ENCODE data around the gene LRRC53.

The LRRC53 gene

DNA sequence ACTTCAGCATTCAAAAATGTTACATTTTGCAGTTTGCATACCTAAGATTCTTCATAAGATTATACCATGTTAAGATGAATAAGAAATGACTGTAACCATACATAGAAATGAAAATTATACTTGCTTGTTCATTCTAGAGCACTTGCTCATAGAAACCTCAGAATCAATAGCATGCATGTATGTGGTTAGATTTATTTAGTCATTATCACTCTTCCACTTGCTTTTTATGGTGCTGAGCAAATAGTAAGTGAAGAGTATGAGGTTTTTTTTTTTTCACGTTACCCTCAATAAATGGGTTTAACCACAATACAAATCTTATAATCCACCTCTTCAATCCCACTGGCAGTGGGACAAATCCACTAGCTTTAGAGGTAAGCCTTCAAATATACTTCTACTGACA lies 84.7 kb downstream of the LRRC53 start:
- H3K4me3 ChIP-seq, result no peak overlapping the region
- TF ChIP-seq, protein P1, sequence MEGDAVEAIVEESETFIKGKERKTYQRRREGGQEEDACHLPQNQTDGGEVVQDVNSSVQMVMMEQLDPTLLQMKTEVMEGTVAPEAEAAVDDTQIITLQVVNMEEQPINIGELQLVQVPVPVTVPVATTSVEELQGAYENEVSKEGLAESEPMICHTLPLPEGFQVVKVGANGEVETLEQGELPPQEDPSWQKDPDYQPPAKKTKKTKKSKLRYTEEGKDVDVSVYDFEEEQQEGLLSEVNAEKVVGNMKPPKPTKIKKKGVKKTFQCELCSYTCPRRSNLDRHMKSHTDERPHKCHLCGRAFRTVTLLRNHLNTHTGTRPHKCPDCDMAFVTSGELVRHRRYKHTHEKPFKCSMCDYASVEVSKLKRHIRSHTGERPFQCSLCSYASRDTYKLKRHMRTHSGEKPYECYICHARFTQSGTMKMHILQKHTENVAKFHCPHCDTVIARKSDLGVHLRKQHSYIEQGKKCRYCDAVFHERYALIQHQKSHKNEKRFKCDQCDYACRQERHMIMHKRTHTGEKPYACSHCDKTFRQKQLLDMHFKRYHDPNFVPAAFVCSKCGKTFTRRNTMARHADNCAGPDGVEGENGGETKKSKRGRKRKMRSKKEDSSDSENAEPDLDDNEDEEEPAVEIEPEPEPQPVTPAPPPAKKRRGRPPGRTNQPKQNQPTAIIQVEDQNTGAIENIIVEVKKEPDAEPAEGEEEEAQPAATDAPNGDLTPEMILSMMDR (IDR thresholded peaks at IDR 0.05), result no peak
- no peak overlapping the region for H3K27ac ChIP-seq
- DNase-seq (ENCODE audit: low spot score), result no peak

- Histone ChIP-seq H3K4me3 (peak overlapping the region; percentile 46), H3K27ac (peak overlapping the region in 1 of 2 donors; percentile 44)
- no peak for DNase-seq (ENCODE audit: low spot score)
- TF ChIP-seq, protein P1 (IDR thresholded peaks at IDR 0.05), result no peak
Measured at GRCh38 chr1:74426208-74426937, 86.0 kb downstream of the LRRC53 start.

- Histone ChIP-seq H3K4me3 (peak overlapping the region; percentile 46), H3K27ac (peak overlapping the region; percentile 44 to 52)
- TF ChIP-seq, protein P1 (IDR thresholded peaks at IDR 0.05), result no peak
- DNase-seq (ENCODE audit: low spot score), result no peak
Measured at GRCh38 chr1:74425676-74426075, 86.7 kb downstream of the LRRC53 start.

DNA sequence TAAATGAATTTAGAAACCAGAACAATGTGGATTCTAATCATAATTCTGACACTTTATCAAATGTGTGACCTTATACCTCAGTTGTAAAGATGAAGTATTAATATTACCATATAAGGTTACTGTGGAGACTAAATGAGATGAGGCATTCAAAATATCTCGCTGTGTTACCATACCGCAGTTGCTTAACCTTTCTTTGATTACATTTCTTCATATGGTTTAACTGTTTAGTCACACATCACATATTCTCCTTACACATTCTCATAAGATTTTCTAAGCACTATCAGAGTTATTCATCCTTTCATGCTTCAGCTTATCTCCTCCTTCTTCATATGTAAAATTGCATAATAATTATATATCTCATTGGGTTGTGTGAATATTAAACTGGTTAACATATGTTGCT lies 88.9 kb downstream of the LRRC53 start:
- H3K27ac ChIP-seq, result no peak overlapping the region
- H3K4me3 ChIP-seq, result no peak overlapping the region
- no peak for DNase-seq (ENCODE audit: low spot score)
- TF ChIP-seq, protein P1 (IDR thresholded peaks at IDR 0.05), result no peak

GRCh38 chr1:74422421-74423292 lies 89.8 kb downstream of the LRRC53 start:
- Histone ChIP-seq H3K4me3 (no peak overlapping the region), H3K27ac (no peak overlapping the region)
- no peak for DNase-seq (ENCODE audit: low spot score)
- TF ChIP-seq, protein P1 (IDR thresholded peaks at IDR 0.05), result no peak

DNA sequence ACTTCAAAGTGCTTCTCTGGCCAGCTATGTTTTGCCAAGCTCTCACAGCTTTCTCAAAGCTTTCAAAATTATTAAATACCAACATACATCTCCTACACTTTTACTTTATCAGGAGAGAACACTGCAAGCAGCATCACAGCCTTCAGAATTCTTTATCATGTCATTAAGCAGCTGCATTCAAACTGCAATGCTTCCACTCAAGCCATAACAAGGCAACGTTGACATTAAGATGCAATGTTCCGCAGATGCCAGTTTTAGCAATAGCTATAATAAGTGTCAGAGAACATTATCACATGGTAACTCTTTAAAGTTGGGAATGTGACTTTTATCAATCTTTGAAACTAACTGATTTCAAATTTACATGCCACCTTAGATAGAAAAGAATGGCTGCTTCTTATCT lies 91.9 kb downstream of the LRRC53 start:
- no peak for DNase-seq (ENCODE audit: low spot score)
- TF ChIP-seq, protein P1 (IDR thresholded peaks at IDR 0.05), result no peak
- H3K27ac ChIP-seq, result no peak overlapping the region

More for the DNA sequence above, 91.9 kb downstream of the LRRC53 start:
- no peak overlapping the region for H3K4me3 ChIP-seq

Data from coronary artery (tissue), 2 donors.